ENCODE results near the gene KRT5.

The KRT5 gene

GRCh38 chr12:52518574-52519386 lies 1.4 kb downstream of the KRT5 start:
- no peak for DNase-seq (ENCODE audit: low spot score)
- no peak for TF ChIP-seq CTCF (IDR thresholded peaks at IDR 0.05; ENCODE audit: poor library complexity, severe bottlenecking)
- peaks cover 42% of the 10 kb centered on the region for H3K4me1 ChIP-seq (ENCODE audit: insufficient read depth, poor library complexity, severe bottlenecking)
- H3K9me3 ChIP-seq (ENCODE audit: severe bottlenecking), result no peaks in the 10 kb centered on the region
- H3K27ac ChIP-seq (ENCODE audit: poor library complexity, severe bottlenecking), result peak overlapping the region; percentile 99
- H3K4me3 ChIP-seq (ENCODE audit: severe bottlenecking), result peak overlapping the region; percentile 79
- peaks cover 61% of the 10 kb centered on the region for H3K36me3 ChIP-seq (ENCODE audit: low read depth)
- no peak for ATAC-seq (ENCODE audit: low read depth)
- no peaks in the 10 kb centered on the region for H3K27me3 ChIP-seq (ENCODE audit: insufficient read depth, poor library complexity, severe bottlenecking)

- Histone ChIP-seq H3K27me3 (ENCODE audit: insufficient read depth, poor library complexity, severe bottlenecking) (no peaks in the 10 kb centered on the region), H3K4me3 (ENCODE audit: severe bottlenecking) (peak overlapping the region; percentile 79), H3K27ac (ENCODE audit: poor library complexity, severe bottlenecking) (peak overlapping the region; percentile 99), H3K36me3 (ENCODE audit: low read depth) (peaks cover 61% of the 10 kb centered on the region), H3K4me1 (ENCODE audit: insufficient read depth, poor library complexity, severe bottlenecking) (peaks cover 33% of the 10 kb centered on the region), H3K9me3 (ENCODE audit: severe bottlenecking) (no peaks in the 10 kb centered on the region)
- TF ChIP-seq CTCF (IDR thresholded peaks at IDR 0.05; ENCODE audit: poor library complexity, severe bottlenecking), result no peak
- no peak for ATAC-seq (ENCODE audit: low read depth)
- DNase-seq (ENCODE audit: low spot score), result no peak
Observed at GRCh38 chr12:52517888-52518287, 2.3 kb downstream of the KRT5 start.

- ATAC-seq (ENCODE audit: low read depth) (no peak), DNase-seq (ENCODE audit: low spot score) (no peak)
- Histone ChIP-seq H3K4me3 (ENCODE audit: severe bottlenecking) (peak overlapping the region; percentile 79), H3K4me1 (ENCODE audit: insufficient read depth, poor library complexity, severe bottlenecking) (peaks cover 26% of the 10 kb centered on the region), H3K36me3 (ENCODE audit: low read depth) (peaks cover 61% of the 10 kb centered on the region), H3K27me3 (ENCODE audit: insufficient read depth, poor library complexity, severe bottlenecking) (no peaks in the 10 kb centered on the region), H3K27ac (ENCODE audit: poor library complexity, severe bottlenecking) (peak overlapping the region; percentile 99), H3K9me3 (ENCODE audit: severe bottlenecking) (no peaks in the 10 kb centered on the region)
- TF ChIP-seq CTCF (IDR thresholded peaks at IDR 0.05; ENCODE audit: poor library complexity, severe bottlenecking), result no peak
Observed at GRCh38 chr12:52517005-52517835, 3.0 kb downstream of the KRT5 start.

GRCh38 chr12:52515927-52516831 lies 4.0 kb downstream of the KRT5 start:
- no peak for DNase-seq (ENCODE audit: low spot score)
- TF ChIP-seq CTCF (IDR thresholded peaks at IDR 0.05; ENCODE audit: poor library complexity, severe bottlenecking), result no peak
- H3K9me3 ChIP-seq (ENCODE audit: severe bottlenecking), result no peaks in the 10 kb centered on the region

More at GRCh38 chr12:52515927-52516831, 4.0 kb downstream of the KRT5 start:
- Histone ChIP-seq H3K27me3 (ENCODE audit: insufficient read depth, poor library complexity, severe bottlenecking) (no peaks in the 10 kb centered on the region), H3K27ac (ENCODE audit: poor library complexity, severe bottlenecking) (peak overlapping the region; percentile 99), H3K4me1 (ENCODE audit: insufficient read depth, poor library complexity, severe bottlenecking) (peaks cover 17% of the 10 kb centered on the region), H3K36me3 (ENCODE audit: low read depth) (peaks cover 61% of the 10 kb centered on the region), H3K4me3 (ENCODE audit: severe bottlenecking) (peak overlapping the region; percentile 79)
- ATAC-seq (ENCODE audit: low read depth), result peak; percentile 0; the same call in 1 of the 3 replicates

Measured in RWPE2 (cell line).